ENCODE results near the gene SYPL1. TPM values are rescaled to one million over a fixed set of nuclear protein-coding genes. Genes with fewer than 3 reads are reported as not detected.

Gene SYPL1
- total RNA-seq, 1 experiment from 2014 or later = 76.4 TPM

DNA sequence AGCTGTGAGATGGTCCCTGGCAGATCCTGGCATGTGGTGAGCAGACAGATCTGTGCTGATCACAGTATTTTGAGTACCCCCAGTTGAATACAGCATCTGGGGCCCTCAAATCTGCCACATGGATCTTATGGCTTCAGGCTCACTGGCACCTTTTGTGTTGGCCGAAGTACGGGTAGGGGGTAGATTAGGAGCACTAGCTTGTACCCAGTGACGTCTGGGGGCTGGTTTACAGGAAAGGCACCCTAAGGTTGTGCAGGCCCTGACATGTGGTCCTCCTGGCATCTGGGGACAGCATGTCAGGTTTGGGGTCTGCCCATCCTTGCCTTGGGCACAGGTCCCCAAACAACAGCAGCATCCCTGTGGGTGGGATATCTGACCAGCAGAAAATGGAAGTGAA lies 53.2 kb downstream of the SYPL1 start:
- intact Hi-C loops (cut with micrococcal nuclease; ENCODE audit: unreplicated experiment) = loop anchor here (5.0 kb wide), 1 partner anchor 108 kb away; no protein-coding TSS in a partner anchor
- no peak for DNase-seq (ENCODE audit: low spot score)
- peaks cover 33% of the 10 kb centered on the region for H3K4me1 ChIP-seq (ENCODE audit: insufficient read depth, low read length, poor library complexity, severe bottlenecking)
- CTCF ChIA-PET = interaction anchor here (1.2 kb wide), 1 partner anchor 95 kb away, joined by 5 read pairs; no protein-coding TSS in a partner anchor
- TF ChIP-seq, protein P1, sequence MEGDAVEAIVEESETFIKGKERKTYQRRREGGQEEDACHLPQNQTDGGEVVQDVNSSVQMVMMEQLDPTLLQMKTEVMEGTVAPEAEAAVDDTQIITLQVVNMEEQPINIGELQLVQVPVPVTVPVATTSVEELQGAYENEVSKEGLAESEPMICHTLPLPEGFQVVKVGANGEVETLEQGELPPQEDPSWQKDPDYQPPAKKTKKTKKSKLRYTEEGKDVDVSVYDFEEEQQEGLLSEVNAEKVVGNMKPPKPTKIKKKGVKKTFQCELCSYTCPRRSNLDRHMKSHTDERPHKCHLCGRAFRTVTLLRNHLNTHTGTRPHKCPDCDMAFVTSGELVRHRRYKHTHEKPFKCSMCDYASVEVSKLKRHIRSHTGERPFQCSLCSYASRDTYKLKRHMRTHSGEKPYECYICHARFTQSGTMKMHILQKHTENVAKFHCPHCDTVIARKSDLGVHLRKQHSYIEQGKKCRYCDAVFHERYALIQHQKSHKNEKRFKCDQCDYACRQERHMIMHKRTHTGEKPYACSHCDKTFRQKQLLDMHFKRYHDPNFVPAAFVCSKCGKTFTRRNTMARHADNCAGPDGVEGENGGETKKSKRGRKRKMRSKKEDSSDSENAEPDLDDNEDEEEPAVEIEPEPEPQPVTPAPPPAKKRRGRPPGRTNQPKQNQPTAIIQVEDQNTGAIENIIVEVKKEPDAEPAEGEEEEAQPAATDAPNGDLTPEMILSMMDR (conservative IDR thresholded peaks at IDR 0.05; ENCODE audit: low read depth, low read length) = no peak
- no peak for TF ChIP-seq EZH2 (IDR thresholded peaks at IDR 0.05; ENCODE audit: borderline replicate concordance, low read depth, low read length, poor library complexity, severe bottlenecking)
- H3K27ac ChIP-seq (ENCODE audit: low read depth, low read length, poor library complexity, severe bottlenecking) = no peak overlapping the region
- H3K4me3 ChIP-seq (ENCODE audit: low read depth, low read length, poor library complexity, severe bottlenecking) = no peak overlapping the region
- no peaks in the 10 kb centered on the region for H3K9me3 ChIP-seq (ENCODE audit: low read depth, low read length, poor library complexity, severe bottlenecking)
- BruUV-seq (replicated peaks) = no TSS peak
- POLR2A ChIA-PET (ENCODE audit: low non-redundant PET) = no interaction called here
- H3K27me3 ChIP-seq (replicated peaks; ENCODE audit: insufficient read depth, low read depth, low read length, poor library complexity) = no peaks in the 10 kb centered on the region
- no peaks in the 10 kb centered on the region for H3K36me3 ChIP-seq (ENCODE audit: insufficient read depth, low read length, poor library complexity, severe bottlenecking)

DNA sequence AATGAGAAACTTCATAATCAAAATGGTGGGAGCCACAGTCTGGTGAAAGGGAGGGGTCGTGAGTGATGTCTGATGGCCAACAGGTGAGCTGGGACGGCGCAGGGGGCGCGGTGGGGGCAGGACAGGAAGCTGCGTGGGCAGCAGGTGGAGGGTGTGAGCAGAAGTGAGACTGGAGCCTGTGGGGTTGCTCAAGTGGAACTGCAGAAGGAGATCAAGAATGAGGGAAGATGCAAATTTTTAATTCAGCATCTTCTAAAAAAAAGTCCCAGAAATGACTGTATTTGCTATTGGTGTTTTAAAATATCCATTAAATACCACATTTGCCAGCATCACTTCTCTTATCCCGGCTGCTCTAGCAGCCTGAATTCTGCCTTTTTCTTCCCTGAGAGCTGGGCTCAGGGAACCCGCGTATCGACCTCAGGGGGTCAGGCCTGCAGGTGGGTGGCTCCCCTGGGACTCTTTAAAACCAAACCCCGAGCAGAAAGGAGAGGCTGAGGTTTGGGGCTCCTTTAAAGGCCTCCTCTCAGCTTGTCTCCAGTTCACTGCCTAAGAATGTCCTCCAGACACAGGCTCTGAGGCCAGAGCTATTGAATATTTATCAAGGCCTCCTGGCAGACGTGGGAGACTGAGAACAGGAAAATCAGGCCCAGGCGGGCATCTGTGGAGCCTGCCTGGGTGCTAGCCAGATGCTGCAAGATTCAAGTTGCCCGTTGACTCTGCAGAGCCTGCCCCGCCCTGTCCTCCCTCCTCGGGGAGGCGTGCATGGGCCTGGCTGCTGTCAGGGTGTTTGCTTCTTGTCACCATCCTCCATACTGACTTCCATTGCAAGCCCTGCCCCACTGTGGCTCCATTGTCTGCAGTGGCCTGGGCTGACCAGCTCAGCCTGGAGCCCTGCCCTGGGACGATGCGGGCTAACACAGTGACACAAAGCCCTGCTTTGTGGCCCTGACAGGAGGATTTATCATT lies 53.9 kb downstream of the SYPL1 start:
- Histone ChIP-seq H3K36me3 (ENCODE audit: insufficient read depth, low read length, poor library complexity, severe bottlenecking) (no peaks in the 10 kb centered on the region), H3K27ac (ENCODE audit: low read depth, low read length, poor library complexity, severe bottlenecking) (no peak overlapping the region), H3K27me3 (replicated peaks; ENCODE audit: insufficient read depth, low read depth, low read length, poor library complexity) (no peaks in the 10 kb centered on the region), H3K4me1 (ENCODE audit: insufficient read depth, low read length, poor library complexity, severe bottlenecking) (peaks cover 27% of the 10 kb centered on the region), H3K4me3 (ENCODE audit: low read depth, low read length, poor library complexity, severe bottlenecking) (no peak overlapping the region), H3K9me3 (ENCODE audit: low read depth, low read length, poor library complexity, severe bottlenecking) (no peaks in the 10 kb centered on the region)
- intact Hi-C loops (cut with micrococcal nuclease; ENCODE audit: unreplicated experiment) = loop anchor here (1.0 to 5.0 kb wide), 2 partner anchors 96 to 109 kb away; no protein-coding TSS in a partner anchor
- ChIA-PET POLR2A (ENCODE audit: low non-redundant PET) (no interaction called here), CTCF (interaction anchor here (1.2 kb wide), 1 partner anchor 96 kb away, joined by 5 read pairs; no protein-coding TSS in a partner anchor)
- peak; percentile 62 for DNase-seq (ENCODE audit: low spot score)
- no TSS peak for BruUV-seq (replicated peaks)
- TF ChIP-seq, protein P1 (conservative IDR thresholded peaks at IDR 0.05; ENCODE audit: low read depth, low read length) = no peak
- no peak for TF ChIP-seq EZH2 (IDR thresholded peaks at IDR 0.05; ENCODE audit: borderline replicate concordance, low read depth, low read length, poor library complexity, severe bottlenecking)

DNA sequence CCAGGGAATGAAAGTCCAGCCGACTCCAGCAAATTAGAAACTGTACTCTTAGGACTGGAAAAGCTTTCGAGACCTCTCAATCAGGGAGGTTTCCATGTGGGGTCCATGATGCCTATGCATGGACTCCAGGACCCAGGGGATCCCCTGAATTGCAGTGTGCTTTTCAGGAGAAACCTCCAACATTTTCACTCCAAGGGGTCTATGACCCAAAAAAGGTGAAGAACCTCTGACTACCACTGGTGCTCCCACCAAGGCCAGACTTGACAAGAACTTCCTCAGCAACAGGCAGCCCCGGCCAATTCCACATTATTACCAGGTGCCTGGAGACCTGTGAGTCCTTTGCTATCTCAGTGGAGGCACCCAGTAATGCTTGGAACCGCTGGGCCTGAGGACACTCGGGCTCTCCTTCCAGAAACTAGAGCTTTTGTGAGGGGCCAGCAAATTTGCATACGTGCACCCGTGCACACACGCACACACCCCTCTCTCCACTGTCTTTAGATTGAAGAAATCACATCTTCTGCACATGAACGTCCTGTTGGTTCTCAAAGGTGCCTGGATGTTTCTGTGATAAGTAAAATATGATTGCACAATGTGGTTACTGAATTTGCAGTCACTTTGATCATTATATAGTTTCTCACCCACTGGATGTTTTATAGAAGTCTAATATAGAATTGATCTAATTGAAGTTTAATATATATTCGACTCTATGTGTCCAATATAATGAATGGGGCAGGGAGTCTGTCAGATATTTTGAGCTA lies 54.7 kb downstream of the SYPL1 start:
- Histone ChIP-seq H3K4me3 (ENCODE audit: low read depth, low read length, poor library complexity, severe bottlenecking) (no peak overlapping the region), H3K4me1 (ENCODE audit: insufficient read depth, low read length, poor library complexity, severe bottlenecking) (peaks cover 20% of the 10 kb centered on the region), H3K36me3 (ENCODE audit: insufficient read depth, low read length, poor library complexity, severe bottlenecking) (no peaks in the 10 kb centered on the region), H3K9me3 (ENCODE audit: low read depth, low read length, poor library complexity, severe bottlenecking) (no peaks in the 10 kb centered on the region), H3K27ac (ENCODE audit: low read depth, low read length, poor library complexity, severe bottlenecking) (no peak overlapping the region), H3K27me3 (replicated peaks; ENCODE audit: insufficient read depth, low read depth, low read length, poor library complexity) (no peaks in the 10 kb centered on the region)
- TF ChIP-seq EZH2 (IDR thresholded peaks at IDR 0.05; ENCODE audit: borderline replicate concordance, low read depth, low read length, poor library complexity, severe bottlenecking) = no peak
- TF ChIP-seq, protein P1 (conservative IDR thresholded peaks at IDR 0.05; ENCODE audit: low read depth, low read length) = no peak
- BruUV-seq (replicated peaks) = no TSS peak
- ChIA-PET POLR2A (ENCODE audit: low non-redundant PET) (no interaction called here), CTCF (interaction anchor here (1.2 kb wide), 1 partner anchor 97 kb away, joined by 5 read pairs; no protein-coding TSS in a partner anchor)
- no peak for DNase-seq (ENCODE audit: low spot score)
- intact Hi-C loops (cut with micrococcal nuclease; ENCODE audit: unreplicated experiment) = loop anchor here (1.0 to 5.0 kb wide), 2 partner anchors 97 to 110 kb away; no protein-coding TSS in a partner anchor
